ENCODE data around the gene LRRC2. TPM values are rescaled to one million over a fixed set of nuclear protein-coding genes. Genes with fewer than 3 reads are reported as not detected.

The LRRC2 gene
- total RNA-seq, 1 experiment from 2014 or later = 2.6 TPM

GRCh38 chr3:46545818-46546630 is 20.1 kb downstream of the LRRC2 start:
- H3K27me3 Mint-ChIP-seq (ENCODE audit: low read depth) = no peaks in the 10 kb centered on the region; the same call in 1 of the 2 replicates
- H4K91ac ChIP-seq (ENCODE audit: insufficient read length, low read depth, low read length) = no peak overlapping the region
- no peaks in the 10 kb centered on the region for H3K79me2 ChIP-seq (ENCODE audit: insufficient read depth, low read length)
- H4K8ac ChIP-seq (replicated peaks; ENCODE audit: insufficient read length, low read depth, low read length) = no peak overlapping the region
- peaks cover 5% of the 10 kb centered on the region for H3K9me3 ChIP-seq (ENCODE audit: control insufficient read depth, low read depth, low read length)
- H3K27me3 ChIP-seq (ENCODE audit: insufficient read depth, low read length) = no peaks in the 10 kb centered on the region
- peaks cover 13% of the 10 kb centered on the region; the same call in 1 of the 2 replicates for H3K4me1 ChIP-seq (ENCODE audit: insufficient read depth, low read length)
- H2BK120ac ChIP-seq (ENCODE audit: low read depth, low read length, poor library complexity, severe bottlenecking) = no peak overlapping the region
- no peak for DNase-seq
- H3K4me1 Mint-ChIP-seq = peaks cover 57 to 60% of the 10 kb centered on the region in 2 experiments
- no peaks in the 10 kb centered on the region for H3K23me2 ChIP-seq (ENCODE audit: insufficient read length, low read depth, low read length, poor library complexity, severe bottlenecking)
- peak overlapping the region; percentile 72 for H3K27ac ChIP-seq (ENCODE audit: insufficient read length, low read depth, low read length)
- no peak overlapping the region for H3K4ac ChIP-seq (ENCODE audit: low read depth, low read length)
- no CpG with 5 or more reads among the region's 6 CpGs for WGBS (ENCODE audit: extremely low coverage, insufficient read length, low lambda C conversion rate)
- H3K56ac ChIP-seq (ENCODE audit: insufficient read length, low read depth, low read length) = no peak overlapping the region
- H3K27ac Mint-ChIP-seq = peak overlapping the region; percentile 39 to 95 (median 86)
- no peak overlapping the region for H2AFZ ChIP-seq (ENCODE audit: low read length)
- H3K23ac ChIP-seq (ENCODE audit: insufficient read length, low read depth, low read length) = no peak overlapping the region
- no peak overlapping the region for H3K9ac ChIP-seq (ENCODE audit: extremely low read depth, insufficient read length, low read length)
- H2BK5ac ChIP-seq (ENCODE audit: insufficient read length, low read length) = no peak overlapping the region
- H2BK15ac ChIP-seq (ENCODE audit: low read depth, low read length) = no peak overlapping the region
- H3K36me3 Mint-ChIP-seq (ENCODE audit: insufficient read depth in 1 of 3, low read depth in 3 of 3) = peaks cover 23 to 33% (median 25%) of the 10 kb centered on the region in 3 experiments
- H3K4me3 Mint-ChIP-seq = peak overlapping the region in 1 of 2 experiments; percentile 16; a peak in 2 of 5 replicates
- H2BK12ac ChIP-seq (ENCODE audit: insufficient read length, low read depth, low read length) = no peak overlapping the region
- no peak overlapping the region for H3K14ac ChIP-seq (ENCODE audit: insufficient read depth, low read length)
- no peaks in the 10 kb centered on the region for H4K20me1 ChIP-seq (ENCODE audit: control insufficient read depth, insufficient read depth, insufficient read length)
- H2AK5ac ChIP-seq (ENCODE audit: insufficient read length, low read length) = no peak overlapping the region
- peaks cover 24 to 26% of the 10 kb centered on the region in 2 experiments for H3K9me3 Mint-ChIP-seq
- no peak overlapping the region for H3K4me2 ChIP-seq (ENCODE audit: insufficient read depth, insufficient read length, low read length)
- no peak overlapping the region for H4K5ac ChIP-seq (ENCODE audit: insufficient read length, low read depth, low read length)
- peak overlapping the region; percentile 60 for H3K18ac ChIP-seq (ENCODE audit: insufficient read length, low read depth, low read length)
- no peak overlapping the region for H3T11ph ChIP-seq (ENCODE audit: low read length)
- H3K79me1 ChIP-seq (ENCODE audit: insufficient read depth, low read depth, low read length, poor library complexity, severe bottlenecking) = no peaks in the 10 kb centered on the region
- no peak for TF ChIP-seq CTCF (conservative IDR thresholded peaks at IDR 0.05)
- H2BK20ac ChIP-seq (ENCODE audit: low read depth, low read length, poor library complexity, severe bottlenecking) = no peak overlapping the region
